PC-9 (cell line): ENCODE results near the gene UPK1A. TPM values are rescaled to one million over a fixed set of nuclear protein-coding genes. Genes with fewer than 3 reads are reported as not detected.

ENCODE experiments used
- BruUV-seq: library from RNA; stranded (reverse); fragments of 400-500 nt; replicated peaks from 2 replicates; lab custom pipeline; 2021; lab: Mats Ljungman, UMichigan
- CTCF ChIA-PET: fragments of 300-600 bp; sonication (Branson Sonifier 250); formaldehyde crosslinking; loops from one replicate; lab custom pipeline; 2022; ENCODE audit warnings: antibody characterized with exemption; lab: Charles Lee
- POLR2A ChIA-PET: fragments of 300-600 bp; sonication (Branson Sonifier 250); formaldehyde crosslinking; loops from one replicate; lab custom pipeline; 2022; ENCODE audit warnings: antibody characterized with exemption; ENCODE audit not compliant: unreplicated experiment; lab: Charles Lee
- DNase-seq, 2 experiments: peaks; one replicate each; pipeline versions ENCODE4 v3.0.0 to v3.0.0-alpha.2; 2015 to 2022; ENCODE audit warnings: mixed read lengths in 1 of 2
- H2AFZ ChIP-seq: fragments of 200-600 bp; sonication (generic); 2 replicates; pipeline ENCODE4 v1.8.1; 2017; ENCODE audit warnings: antibody characterized with exemption
- H3F3A ChIP-seq: fragments of 200-600 bp; sonication (generic); 2 replicates; pipeline ENCODE4 v1.8.1; 2017; ENCODE audit warnings: antibody characterized with exemption, mild to moderate bottlenecking, low read depth; ENCODE audit not compliant: insufficient read depth
- H3K27ac ChIP-seq: fragments of 200-600 bp; sonication (generic); 2 replicates; pipeline ENCODE4 v1.6.1; 2016; ENCODE audit warnings: mixed run types
- H3K27me3 ChIP-seq: fragments of 200-600 bp; sonication (generic); 2 replicates; pipeline ENCODE4 v1.6.1; 2016; ENCODE audit warnings: low read depth, mixed run types; ENCODE audit not compliant: insufficient read depth
- H3K36me3 ChIP-seq: fragments of 200-600 bp; sonication (generic); 2 replicates; pipeline ENCODE4 v1.6.1; 2016; ENCODE audit warnings: low read depth, mixed run types
- H3K4me1 ChIP-seq: fragments of 200-600 bp; sonication (generic); replicated peaks from 2 replicates; pipeline ENCODE4 v1.6.1; 2016; ENCODE audit warnings: mixed run types; ENCODE audit not compliant: insufficient read depth
- H3K4me2 ChIP-seq: fragments of 200-600 bp; sonication (generic); 2 replicates; pipeline ENCODE4 v1.6.1; 2017; ENCODE audit warnings: mixed run types
- H3K4me3 ChIP-seq: fragments of 200-600 bp; sonication (generic); 2 replicates; pipeline ENCODE4 v1.6.1; 2016; ENCODE audit warnings: mixed run types
- H3K79me2 ChIP-seq: fragments of 200-600 bp; sonication (generic); 2 replicates; pipeline ENCODE4 v1.6.1; 2017; ENCODE audit warnings: low read depth, mixed run types
- H3K9me2 ChIP-seq: fragments of 200-600 bp; sonication (generic); 2 replicates; pipeline ENCODE4 v1.8.1; 2017; ENCODE audit warnings: mild to moderate bottlenecking; ENCODE audit not compliant: insufficient read depth
- H3K9me3 ChIP-seq: fragments of 200-600 bp; sonication (generic); 2 replicates; pipeline ENCODE4 v1.8.1; 2016; ENCODE audit warnings: low read depth; ENCODE audit not compliant: insufficient read depth
- H4K20me1 ChIP-seq: fragments of 200-600 bp; sonication (generic); 2 replicates; pipeline ENCODE4 v1.8.1; 2017; ENCODE audit not compliant: insufficient read depth
- EZH2 ChIP-seq: fragments of 200-600 bp; sonication (generic); IDR thresholded peaks from 2 replicates; pipeline ENCODE4 v1.8.0; 2017; ENCODE audit warnings: antibody characterized with exemption, low read depth
- intact Hi-C: fragments of 100-400 bp; cut with micrococcal nuclease; formaldehyde crosslinking; loops from one replicate; pipeline ENCODE4 v1.10.0; 2022; ENCODE audit not compliant: unreplicated experiment
- total RNA-seq: library from RNA; stranded (reverse); gene quantifications from 2 replicates; pipeline ENCODE4 v1.2.3, GENCODE V29; 2021
- TF ChIP-seq, protein P1 (sequence below): fragments of 200-600 bp; sonication (generic); conservative IDR thresholded peaks from 2 replicates; pipeline ENCODE4 v1.6.1; 2017; ENCODE audit warnings: mixed run types, antibody characterized with exemption, mild to moderate bottlenecking, moderate library complexity

The UPK1A gene
- total RNA-seq, 1 experiment from 2014 or later: 1.6 TPM

DNA sequence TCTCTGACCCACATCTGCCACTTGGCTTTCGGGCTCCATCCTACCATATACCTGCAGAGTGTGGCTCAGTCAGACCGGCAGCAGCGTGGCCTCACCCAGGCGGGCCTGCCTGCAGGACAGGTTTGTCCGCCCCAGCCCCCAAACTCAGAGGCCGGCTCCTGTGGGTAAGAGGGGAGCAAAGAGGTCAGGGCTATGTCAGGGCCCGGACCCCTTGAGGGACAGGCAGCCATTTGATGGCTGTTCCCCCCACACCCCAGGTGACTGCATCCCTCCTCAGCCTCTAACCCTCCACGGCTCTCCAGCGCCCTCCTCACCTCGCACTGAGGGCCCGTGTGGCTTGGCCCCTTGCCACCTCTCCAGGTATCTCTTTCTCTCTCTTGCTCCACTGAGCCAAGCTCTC, 25.7 kb downstream of the UPK1A start:
- no TSS peak for BruUV-seq
- TF ChIP-seq, protein P1, sequence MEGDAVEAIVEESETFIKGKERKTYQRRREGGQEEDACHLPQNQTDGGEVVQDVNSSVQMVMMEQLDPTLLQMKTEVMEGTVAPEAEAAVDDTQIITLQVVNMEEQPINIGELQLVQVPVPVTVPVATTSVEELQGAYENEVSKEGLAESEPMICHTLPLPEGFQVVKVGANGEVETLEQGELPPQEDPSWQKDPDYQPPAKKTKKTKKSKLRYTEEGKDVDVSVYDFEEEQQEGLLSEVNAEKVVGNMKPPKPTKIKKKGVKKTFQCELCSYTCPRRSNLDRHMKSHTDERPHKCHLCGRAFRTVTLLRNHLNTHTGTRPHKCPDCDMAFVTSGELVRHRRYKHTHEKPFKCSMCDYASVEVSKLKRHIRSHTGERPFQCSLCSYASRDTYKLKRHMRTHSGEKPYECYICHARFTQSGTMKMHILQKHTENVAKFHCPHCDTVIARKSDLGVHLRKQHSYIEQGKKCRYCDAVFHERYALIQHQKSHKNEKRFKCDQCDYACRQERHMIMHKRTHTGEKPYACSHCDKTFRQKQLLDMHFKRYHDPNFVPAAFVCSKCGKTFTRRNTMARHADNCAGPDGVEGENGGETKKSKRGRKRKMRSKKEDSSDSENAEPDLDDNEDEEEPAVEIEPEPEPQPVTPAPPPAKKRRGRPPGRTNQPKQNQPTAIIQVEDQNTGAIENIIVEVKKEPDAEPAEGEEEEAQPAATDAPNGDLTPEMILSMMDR: no peak; the same call in 1 of the 2 replicates
- no peak for TF ChIP-seq EZH2
- peak overlapping the region; percentile 59; the same call in 1 of the 2 replicates for H2AFZ ChIP-seq
- no peaks in the 10 kb centered on the region for H4K20me1 ChIP-seq
- H3K27ac ChIP-seq: no peak overlapping the region
- peak overlapping the region; percentile 8; the same call in 1 of the 2 replicates for H3K4me3 ChIP-seq
- CTCF ChIA-PET: interaction anchor here (0.6 to 0.9 kb wide), 3 partner anchors 18 to 66 kb away, joined by 3 to 7 read pairs (median 4); no protein-coding TSS in a partner anchor
- intact Hi-C loops: loop anchor here (2.0 to 5.0 kb wide), 2 partner anchors 43 to 180 kb away; partner anchors contain the start of genes COX6B1 and DMKN
- no peaks in the 10 kb centered on the region for H3K79me2 ChIP-seq
- no peaks in the 10 kb centered on the region for H3K36me3 ChIP-seq
- H3K27me3 ChIP-seq: no peaks in the 10 kb centered on the region
- DNase-seq: peak; percentile 55 to 72
- H3K9me3 ChIP-seq: no peaks in the 10 kb centered on the region
- POLR2A ChIA-PET: interaction anchor here (0.6 kb wide), 1 partner anchor 11 kb away, joined by 10 read pairs; no protein-coding TSS in a partner anchor
- H3K4me2 ChIP-seq: peak overlapping the region; percentile 73
- H3K9me2 ChIP-seq: no peaks in the 10 kb centered on the region
- no peaks in the 10 kb centered on the region for H3F3A ChIP-seq
- peaks cover 13% of the 10 kb centered on the region for H3K4me1 ChIP-seq

DNA sequence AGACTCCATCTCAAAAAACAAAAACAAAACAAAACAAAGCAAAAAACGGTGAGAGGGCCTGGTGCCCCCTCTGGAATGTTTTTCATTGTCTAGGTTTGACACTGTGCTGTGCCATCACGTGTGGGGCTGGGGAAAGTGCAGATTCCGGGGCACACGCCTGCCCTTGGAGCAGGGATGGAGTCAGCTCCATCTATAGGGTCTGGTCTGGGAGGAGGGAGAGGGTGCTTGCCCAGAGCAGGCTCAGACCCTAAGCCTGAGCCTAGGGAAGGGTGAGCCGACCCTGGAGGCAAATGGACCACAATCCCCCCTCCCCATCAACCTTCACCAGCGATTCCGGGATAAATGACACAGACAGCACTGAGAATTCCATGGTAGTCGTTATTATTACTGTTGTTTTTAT, 27.1 kb downstream of the UPK1A start:
- H3K4me1 ChIP-seq: peaks cover 13% of the 10 kb centered on the region
- no peak overlapping the region for H3K4me2 ChIP-seq
- no peak overlapping the region for H3K27ac ChIP-seq
- no peaks in the 10 kb centered on the region for H3K79me2 ChIP-seq
- H3F3A ChIP-seq: no peaks in the 10 kb centered on the region
- H3K9me2 ChIP-seq: no peaks in the 10 kb centered on the region
- no peaks in the 10 kb centered on the region for H4K20me1 ChIP-seq
- no peaks in the 10 kb centered on the region for H3K27me3 ChIP-seq
- H2AFZ ChIP-seq: no peak overlapping the region
- intact Hi-C loops: loop anchor here (1.0 to 5.0 kb wide), 5 partner anchors 24 to 238 kb away; partner anchors contain the start of genes COX6B1 and DMKN
- no TSS peak for BruUV-seq
- ChIA-PET POLR2A (interaction anchor here (0.7 kb wide), 1 partner anchor 147 kb away, joined by 19 read pairs; no protein-coding TSS in a partner anchor), CTCF (interaction anchor here (0.7 kb wide), 1 partner anchor 178 kb away, joined by 9 read pairs; no protein-coding TSS in a partner anchor)
- DNase-seq: no peak
- TF ChIP-seq EZH2: no peak
- TF ChIP-seq, protein P1: no peak
- H3K4me3 ChIP-seq: no peak overlapping the region
- no peaks in the 10 kb centered on the region for H3K36me3 ChIP-seq
- no peaks in the 10 kb centered on the region for H3K9me3 ChIP-seq

DNA sequence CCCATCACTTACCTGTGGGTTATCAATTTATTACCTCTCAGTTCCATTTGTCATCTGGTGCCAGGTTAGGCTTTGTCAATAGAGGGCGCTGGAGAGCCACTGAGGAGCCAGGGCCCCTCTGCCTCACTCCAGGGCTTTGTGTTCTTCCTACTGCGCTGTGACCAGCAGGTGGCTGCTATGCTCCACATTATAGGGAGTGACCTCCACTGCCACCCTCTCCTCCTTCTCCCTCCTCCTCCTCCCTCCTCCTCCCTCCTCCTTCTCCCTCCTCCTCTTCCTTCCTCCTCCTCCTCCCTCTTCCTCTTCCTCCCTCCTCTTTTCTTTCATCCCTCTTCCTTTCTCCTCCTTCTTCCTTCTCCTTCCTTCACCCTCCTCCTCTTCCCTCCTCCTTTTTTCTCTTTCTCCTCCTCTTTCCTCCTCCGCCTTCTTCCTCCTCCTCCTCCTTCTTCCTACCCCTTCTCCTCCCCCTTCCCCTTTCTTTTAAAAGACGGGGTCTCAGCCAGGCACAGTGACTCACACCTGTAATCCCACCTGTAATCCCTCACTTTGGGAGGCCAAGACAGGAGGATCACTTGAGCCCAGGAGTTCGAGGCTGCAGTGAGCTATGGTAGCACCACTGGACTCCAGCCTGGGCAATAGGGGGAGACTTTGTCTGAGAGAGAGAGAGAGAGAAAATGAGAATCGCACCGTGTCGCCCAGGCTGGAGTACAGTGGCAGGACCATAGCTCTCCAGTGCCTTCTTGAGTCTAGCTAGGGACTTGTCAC, 27.7 kb downstream of the UPK1A start:
- TF ChIP-seq, protein P1: peak; percentile 91
- TF ChIP-seq EZH2: no peak
- POLR2A ChIA-PET: no interaction called here
- CTCF ChIA-PET: interaction anchor here (0.6 to 1.1 kb wide), 3 partner anchors 22 to 265 kb away, joined by 3 read pairs; no protein-coding TSS in a partner anchor
- Histone ChIP-seq H2AFZ (no peak overlapping the region), H3K4me1 (peaks cover 13% of the 10 kb centered on the region), H3K79me2 (no peaks in the 10 kb centered on the region), H3K4me3 (no peak overlapping the region), H4K20me1 (no peaks in the 10 kb centered on the region), H3K9me3 (no peaks in the 10 kb centered on the region), H3K27ac (no peak overlapping the region), H3F3A (no peaks in the 10 kb centered on the region), H3K9me2 (no peaks in the 10 kb centered on the region), H3K36me3 (no peaks in the 10 kb centered on the region), H3K4me2 (no peak overlapping the region), H3K27me3 (no peaks in the 10 kb centered on the region)
- peak; percentile 69 to 84 for DNase-seq
- no TSS peak for BruUV-seq
- intact Hi-C loops: loop anchor here (1.0 to 5.0 kb wide), 5 partner anchors 23 to 237 kb away; partner anchors contain the start of genes COX6B1 and DMKN
